IPS DF 19.7 (cell line): ENCODE measurements around the gene FBH1.
"Not testable (repeated sequence)": the region's sequence is repeated elsewhere in the genome, so short reads cannot be mapped to it uniquely, and the experiment has no call there.

Experiments
- DNase-seq: peaks from one replicate; pipeline ENCODE4 v3.0.0-alpha.2; 2013; ENCODE audit warnings: low read depth, low spot score

Gene FBH1

DNA sequence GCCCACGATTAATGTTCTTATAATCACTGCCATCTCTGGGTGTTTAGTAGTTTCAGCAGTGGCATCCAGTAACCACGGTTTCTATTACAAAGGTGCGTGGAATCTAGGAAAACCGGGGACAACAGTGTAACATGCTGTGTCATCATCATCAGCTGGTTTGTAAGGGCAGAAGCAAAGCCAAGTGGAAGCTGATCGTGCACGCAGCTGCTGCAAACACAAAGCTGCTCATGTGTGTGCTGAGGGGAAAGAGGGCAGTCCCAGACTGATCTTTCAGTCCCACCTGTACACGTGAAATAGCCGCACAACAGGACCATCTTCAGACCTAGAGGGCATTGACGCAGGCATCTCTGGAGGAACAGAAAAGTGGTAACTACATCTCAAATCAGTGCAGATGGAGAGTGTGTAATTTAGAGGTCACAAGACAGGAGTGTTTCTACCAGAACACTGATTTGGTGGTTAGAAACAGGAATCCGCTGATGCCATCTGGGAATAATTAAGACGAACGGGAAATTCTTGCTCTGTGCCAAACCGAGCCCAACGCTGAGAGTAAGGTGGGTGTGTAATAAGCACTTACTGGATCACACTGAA is 13.8 kb upstream of the FBH1 start:
- no peak for DNase-seq

- DNase-seq, result not testable (repeated sequence)
These were observed 13.0 kb upstream of the FBH1 start for GRCh38 chr10:5877041-5877440.

DNA sequence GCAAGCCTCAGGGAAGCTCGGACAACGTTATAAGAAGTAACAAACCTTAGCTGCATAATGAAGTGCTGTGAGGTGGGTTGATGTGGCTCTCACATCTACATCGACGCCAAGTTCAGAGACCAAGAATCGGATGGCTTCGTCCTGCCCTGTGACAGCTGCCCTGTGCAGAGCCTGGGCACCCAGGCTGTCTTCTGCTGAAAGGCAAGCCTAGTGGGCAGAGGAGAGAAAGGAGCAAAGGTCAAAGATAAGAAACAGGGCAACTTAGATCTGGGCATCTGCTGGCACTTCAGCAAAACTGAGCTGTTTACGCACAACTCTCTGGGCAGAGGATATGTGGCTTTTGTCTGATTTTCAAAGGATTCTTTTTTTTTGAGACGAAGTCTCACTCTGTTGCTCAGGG is 7.1 kb upstream of the FBH1 start:
- no peak for DNase-seq

GRCh38 chr10:5885619-5886018 is 4.4 kb upstream of the FBH1 start:
- DNase-seq, result no peak

- no peak for DNase-seq
These were observed 3.0 kb upstream of the FBH1 start for GRCh38 chr10:5887029-5887428.

DNA sequence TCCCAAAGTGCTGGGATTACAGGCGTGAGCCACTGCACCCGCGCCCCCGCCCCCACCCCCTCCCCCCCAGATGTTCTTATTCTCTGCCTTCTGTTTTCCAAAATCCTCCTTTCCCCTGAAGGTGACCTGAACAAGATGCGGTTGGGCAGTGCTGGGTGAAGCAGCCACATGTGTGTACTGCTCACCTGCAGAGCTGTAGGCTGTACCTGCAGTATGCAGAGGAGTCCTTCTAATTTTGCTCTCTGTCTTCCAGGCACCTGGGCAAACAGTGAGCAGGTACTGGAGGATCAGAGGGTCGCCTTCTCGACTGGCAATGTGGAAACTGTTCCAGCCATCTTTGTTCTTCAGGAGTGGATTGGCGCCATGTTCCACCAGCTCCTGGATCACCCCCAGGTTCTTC is 2.4 kb upstream of the FBH1 start:
- no peak for DNase-seq

- no peak for DNase-seq
These were observed 1.7 kb upstream of the FBH1 start for GRCh38 chr10:5888351-5888750.

- DNase-seq, result no peak
These were observed 1.0 kb upstream of the FBH1 start for GRCh38 chr10:5888843-5889623.

DNA sequence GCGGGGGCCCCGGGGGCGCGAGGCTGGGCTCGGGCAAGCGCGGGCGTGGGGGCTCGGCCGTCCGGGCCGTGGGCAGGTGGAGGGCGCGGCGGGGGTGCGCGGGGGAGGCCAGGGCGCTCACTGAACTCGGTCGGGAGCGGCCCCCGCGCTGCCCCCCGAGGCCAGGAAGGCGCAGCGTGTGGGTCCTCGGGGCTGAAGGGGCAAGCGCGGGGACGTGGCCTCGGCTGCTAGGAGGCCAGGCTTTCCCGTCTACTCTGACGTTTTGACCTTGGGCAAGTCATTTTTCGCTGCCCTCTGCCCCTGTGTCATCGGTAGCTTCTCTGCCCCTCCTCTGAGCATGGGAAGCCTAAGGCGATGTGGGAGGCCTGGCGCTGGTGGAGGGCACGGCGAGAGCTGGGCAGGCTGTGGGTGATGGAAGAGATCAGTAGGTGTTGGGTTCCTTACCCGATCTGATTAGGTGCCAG is 441 bp downstream of the FBH1 start:
- DNase-seq, result no peak

GRCh38 chr10:5891009-5891408 is 966 bp downstream of the FBH1 start:
- no peak for DNase-seq

DNA sequence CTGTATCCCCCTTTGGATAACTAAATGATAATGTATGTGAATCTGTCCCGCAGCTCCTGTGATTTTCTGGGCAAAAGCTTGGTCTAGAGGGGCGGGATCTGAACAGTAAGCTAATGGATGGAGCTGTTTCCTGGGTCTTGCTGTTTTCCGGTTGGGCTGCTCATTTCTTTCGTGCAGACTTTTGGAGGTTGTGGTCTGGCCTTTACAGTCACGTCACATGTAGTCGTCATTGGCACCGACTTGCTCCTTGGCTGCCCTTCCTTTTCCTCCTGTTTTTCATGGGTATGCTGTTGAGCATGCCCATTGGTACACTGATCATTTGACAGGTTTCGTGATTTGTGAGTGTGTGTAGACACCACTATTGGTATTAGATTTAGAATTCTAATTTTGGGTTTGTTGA is 2.0 kb downstream of the FBH1 start:
- DNase-seq, result no peak

DNA sequence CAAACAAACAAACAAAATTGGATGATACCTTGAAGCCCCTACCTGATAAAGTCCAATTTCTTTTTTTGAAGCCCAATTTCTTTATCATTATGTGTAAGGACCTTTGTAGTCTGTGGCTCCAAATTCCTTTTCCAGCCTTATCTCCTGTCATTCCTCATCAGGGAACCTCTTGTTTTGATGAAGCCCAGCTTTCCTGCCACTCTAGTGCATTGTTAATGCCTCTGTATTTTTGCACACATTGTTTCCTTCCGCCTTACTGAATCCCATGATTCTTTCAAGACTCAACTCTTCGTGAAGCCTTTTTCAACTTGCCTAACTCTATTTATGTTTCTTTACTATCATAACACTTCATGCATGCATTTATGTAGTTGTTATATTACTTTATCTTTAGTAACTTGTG is 3.3 kb downstream of the FBH1 start:
- DNase-seq, result no peak

DNA sequence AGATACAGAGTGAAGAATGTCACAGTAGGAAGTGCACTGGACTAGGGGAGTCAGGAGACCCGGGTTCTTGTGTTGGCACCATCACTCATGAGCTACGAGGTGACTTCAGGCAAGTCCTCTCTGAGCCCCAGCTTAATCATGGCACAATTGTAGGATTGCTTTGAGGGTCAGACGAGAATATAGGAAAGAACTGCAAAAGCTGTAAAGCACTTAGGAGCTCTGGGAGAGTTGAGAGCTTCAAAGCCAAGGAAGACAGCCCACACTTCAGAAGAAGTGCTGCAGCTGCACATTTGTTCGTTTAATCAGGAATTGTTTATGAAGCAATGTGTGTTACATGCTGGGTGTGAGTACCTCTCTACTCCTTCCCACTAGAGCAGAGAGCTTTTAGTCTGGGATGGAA is 4.4 kb downstream of the FBH1 start:
- no peak for DNase-seq

DNA sequence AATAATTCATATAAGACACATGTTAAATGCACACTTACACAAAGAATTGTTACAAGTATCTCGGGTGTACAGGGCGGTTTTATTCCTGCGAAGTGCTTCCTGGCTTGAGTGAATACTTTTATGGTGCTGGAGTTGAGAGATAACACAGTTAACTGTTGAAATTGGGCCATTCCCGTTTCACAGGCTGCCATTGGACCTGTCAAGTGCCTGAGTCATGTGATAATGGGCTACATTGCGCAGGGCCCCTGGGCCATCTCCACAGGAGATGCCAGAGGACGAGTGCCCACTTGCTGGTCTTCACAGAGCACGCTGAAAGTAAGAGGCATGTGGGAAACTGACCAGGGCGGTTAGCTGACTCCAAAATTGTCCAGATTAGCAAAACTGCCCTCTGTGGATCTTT is 4.8 kb downstream of the FBH1 start:
- no peak for DNase-seq

GRCh38 chr10:5895365-5895764 is 5.3 kb downstream of the FBH1 start:
- DNase-seq, result no peak

DNA sequence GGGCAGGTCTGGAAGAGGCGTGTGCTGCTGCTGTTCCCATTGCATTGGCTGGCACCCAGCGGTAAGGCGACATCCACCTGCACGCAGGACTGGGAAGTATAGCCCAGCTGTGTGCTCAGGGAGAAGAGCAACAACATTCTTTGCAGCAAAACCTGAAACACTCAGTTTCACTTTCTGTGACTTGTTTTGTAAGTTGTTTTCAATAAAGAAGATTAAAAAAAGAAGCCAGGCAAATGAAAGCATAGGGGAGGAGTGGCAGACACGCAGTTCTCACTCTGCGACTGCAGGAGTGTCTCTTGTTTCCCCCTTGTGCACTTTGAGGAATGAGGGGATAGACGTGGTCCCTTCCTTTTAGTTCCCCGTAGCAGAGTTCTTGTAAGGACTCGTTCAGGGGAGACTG is 5.8 kb downstream of the FBH1 start:
- DNase-seq, result no peak

- DNase-seq, result no peak
These were observed 6.4 kb downstream of the FBH1 start for GRCh38 chr10:5896208-5897052.

DNA sequence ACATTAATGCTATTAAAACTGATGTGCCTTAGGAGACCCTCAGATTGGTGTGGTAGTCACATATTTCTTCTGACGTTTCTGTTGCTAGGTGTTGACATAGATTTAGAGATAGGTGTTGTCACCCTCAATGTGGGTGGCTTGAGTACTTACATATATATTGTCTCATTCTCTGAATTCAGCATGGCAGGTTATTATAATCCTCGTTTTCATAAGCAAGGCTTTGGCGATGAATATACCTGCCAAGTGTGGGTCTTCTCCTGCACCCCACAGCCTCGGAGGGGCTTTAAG is 7.0 kb downstream of the FBH1 start:
- DNase-seq, result no peak

- no peak for DNase-seq
These were observed 7.5 kb downstream of the FBH1 start for GRCh38 chr10:5897504-5897903.

DNA sequence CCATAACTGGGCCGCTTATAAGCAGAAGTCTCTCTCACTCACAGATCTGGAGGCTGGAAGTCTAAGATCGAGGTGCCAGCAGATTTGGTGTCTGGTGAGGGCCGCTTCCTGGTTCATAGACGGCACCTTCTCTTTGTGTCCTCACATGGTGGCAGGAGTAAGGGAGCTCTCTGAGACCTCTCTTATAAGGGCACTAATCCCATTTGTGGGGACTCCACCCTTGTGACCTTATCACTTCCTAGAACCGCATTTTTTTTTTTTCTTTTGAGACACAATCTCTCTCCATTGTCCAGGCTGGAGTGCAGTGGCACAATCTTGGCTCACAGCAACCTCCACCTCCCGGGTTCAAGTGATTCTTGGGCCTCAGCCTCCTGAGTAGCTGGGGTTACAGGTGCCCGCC is 8.1 kb downstream of the FBH1 start:
- DNase-seq, result no peak

GRCh38 chr10:5900247-5900646 is 10.2 kb downstream of the FBH1 start:
- no peak for DNase-seq

- DNase-seq, result no peak
These were observed 12.7 kb downstream of the FBH1 start for GRCh38 chr10:5902511-5903274.
